Measurements from ENCODE around the gene SH3RF1.
"Not testable (repeated sequence)": the region's sequence is repeated elsewhere in the genome, so short reads cannot be mapped to it uniquely, and the experiment has no call there.

The SH3RF1 gene

DNA sequence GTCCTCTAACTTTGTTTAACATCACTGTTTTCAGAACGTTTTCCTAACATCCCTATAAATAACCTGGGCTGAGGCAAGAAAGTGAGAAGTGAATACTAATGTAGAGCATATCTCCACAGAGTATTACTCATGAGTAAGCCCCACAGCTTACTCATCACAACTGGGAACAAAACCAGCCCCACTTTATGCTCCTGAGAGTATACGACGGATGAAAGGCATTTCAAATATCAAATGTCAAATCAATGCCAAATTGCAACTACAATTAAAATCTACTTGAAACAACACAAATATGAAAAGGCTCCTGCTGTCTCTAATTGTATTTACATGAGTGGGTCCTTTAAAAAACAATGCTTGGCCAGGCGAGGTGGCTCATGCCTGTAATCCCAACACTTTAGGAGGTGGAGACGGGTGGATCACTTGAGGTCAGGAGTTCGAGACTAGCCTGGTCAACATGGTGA lies 41.2 kb downstream of the SH3RF1 start:
- in situ Hi-C loops (cut with MboI; ENCODE audit: low sequenced_read_pairs) = no loop called here

DNA sequence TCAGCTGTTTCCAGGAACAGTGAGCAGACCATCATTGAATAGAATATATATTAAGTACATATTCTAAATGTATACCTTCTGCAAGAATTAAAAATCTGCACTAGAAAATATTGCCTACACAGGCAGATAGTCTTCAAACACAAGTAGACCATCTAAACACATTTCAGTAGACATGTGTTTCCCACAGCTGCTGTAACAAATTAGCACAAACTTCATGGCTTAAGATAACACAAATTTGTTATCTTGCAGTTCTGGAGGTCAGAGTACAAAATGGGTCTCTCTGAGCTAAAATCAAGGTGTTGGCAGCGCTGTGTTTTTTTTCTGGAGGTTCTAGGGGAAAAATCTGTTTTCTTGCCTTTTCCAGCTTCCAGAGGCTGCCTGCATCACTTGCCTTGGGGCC lies 42.7 kb downstream of the SH3RF1 start:
- in situ Hi-C loops (cut with MboI; ENCODE audit: low sequenced_read_pairs) = no loop called here

DNA sequence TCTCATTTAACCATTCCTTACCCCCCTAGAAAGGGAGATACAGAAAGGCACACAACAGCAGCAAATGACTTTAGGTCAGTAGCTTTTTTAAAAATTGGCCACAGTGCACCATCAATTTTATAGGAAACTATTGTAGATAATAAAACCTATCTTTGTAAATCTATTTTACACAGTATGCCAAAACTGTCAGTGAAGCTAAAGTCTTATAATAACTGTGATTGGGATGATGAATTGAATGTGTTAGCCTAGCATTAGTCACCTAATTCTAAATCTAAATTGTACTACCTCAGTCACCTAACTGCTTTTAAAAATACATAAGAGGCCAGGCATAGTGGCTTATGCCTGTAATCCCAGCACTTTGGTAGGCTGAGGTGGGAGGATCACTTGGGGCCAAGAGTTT lies 44.2 kb downstream of the SH3RF1 start:
- in situ Hi-C loops (cut with MboI; ENCODE audit: low sequenced_read_pairs) = no loop called here

DNA sequence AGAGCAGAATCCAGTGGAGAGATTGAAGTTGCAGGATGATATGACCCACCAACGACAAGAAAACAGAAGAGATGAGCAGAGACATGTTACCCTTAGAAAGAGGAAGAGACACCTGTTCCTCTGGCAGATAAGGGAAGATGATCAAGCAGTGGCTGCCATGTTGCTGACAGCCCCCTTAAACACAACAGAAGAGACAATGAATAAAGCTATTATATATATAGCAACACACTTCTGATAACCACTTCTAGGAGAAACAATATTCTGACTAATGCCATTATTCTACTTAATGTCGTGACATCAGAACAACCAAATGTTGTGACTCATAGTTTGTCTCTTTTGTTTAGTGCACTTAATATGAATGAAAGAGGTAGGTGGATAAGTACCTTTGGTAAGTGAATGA lies 44.9 kb downstream of the SH3RF1 start:
- in situ Hi-C loops (cut with MboI; ENCODE audit: low sequenced_read_pairs) = no loop called here

DNA sequence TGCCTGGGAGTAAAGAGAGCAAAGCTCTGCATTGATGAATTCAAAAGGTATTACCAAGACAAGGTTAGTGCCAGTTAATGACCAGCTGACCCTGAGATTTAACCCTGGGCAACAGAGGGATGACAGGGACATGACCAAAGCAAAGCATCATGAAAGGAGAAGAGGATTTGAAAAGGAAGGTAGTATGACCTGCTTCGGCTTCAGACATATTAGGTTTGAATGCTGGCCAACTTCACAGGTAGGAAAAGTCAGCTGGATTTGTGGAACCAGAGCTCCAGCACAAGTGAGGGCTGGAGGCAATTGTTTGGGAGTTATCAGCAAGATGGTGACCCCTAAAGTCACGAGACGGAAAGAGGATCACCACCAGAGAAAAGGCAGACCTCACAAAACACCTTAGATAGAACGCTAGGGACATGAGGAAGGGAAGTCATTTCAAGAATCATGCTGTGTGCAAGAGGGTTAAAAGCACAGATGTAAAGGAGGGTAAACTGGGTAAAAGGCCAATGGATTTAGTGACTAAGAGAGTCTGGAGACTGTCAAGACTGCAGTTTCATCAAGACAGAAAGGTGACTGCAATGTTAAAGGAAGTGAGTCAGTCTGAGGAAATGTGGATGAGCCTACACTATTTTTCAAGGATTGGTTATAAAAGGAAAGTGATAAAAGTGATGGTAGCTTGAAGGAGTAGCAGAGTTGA lies 45.6 kb downstream of the SH3RF1 start:
- in situ Hi-C loops (cut with MboI; ENCODE audit: low sequenced_read_pairs) = no loop called here

DNA sequence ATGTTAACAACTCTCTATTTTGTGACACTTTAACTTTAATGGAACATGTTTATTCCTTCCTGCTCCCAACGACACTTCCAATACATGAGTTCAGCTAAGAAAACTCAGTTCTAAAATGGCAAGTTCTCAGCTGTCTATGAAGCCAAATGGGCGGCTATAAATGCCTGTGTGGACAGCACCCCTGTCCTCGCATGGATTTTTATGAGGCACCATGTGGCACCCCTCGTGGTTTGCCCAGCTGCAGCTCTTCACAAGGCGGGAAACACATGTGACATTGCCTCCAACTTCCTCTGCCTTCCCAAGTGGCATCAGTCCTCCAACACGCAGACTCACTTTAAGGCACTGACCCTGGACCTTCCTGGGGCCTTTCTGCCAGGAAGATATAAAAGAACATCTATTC lies 48.0 kb downstream of the SH3RF1 start:
- in situ Hi-C loops (cut with MboI; ENCODE audit: low sequenced_read_pairs) = no loop called here

DNA sequence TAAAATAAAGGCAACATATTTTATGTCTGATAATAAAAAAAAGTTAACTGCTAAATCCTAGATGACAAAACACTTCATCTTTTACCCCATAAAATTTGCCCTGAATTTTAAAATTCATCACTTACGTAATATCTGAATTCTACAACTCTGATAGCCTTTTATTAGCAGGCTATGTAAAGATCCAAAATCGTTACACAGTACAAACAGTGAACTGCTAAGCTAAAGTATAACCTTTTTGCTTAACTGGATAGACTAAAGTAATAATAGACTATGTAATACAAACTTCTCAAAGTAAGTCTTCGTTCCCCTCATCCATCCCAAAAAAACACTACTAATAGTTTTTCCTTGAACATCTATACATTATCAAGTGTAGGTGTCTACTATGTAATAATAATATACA lies 49.1 kb downstream of the SH3RF1 start:
- in situ Hi-C loops (cut with MboI; ENCODE audit: low sequenced_read_pairs) = no loop called here

DNA sequence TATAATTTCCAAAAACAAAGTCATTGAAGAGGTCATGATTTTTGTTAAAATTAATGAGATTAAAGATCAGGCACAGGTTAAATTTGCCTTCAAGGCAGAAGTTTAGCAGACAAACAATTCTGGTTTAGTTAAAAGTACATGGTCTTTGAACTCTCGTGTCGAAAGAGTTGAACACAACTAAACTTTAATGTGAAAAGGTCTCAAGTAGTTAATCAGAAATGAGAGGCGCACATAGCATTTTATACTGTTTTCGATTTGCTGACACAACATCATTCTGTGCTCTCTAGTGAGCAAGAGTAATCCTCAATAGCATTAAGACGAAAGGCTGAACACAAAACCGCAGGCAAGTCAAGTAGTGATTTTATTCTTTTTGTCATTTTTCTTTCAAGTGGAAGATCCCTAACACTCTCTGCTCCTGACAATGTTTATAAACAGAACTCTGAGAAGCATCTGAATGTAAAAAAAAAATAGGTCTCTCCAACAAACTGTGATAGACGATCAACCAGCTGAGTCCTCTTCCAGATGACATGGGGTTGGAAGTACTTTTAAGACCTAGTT lies 49.8 kb downstream of the SH3RF1 start:
- in situ Hi-C loops (cut with MboI; ENCODE audit: low sequenced_read_pairs) = no loop called here

DNA sequence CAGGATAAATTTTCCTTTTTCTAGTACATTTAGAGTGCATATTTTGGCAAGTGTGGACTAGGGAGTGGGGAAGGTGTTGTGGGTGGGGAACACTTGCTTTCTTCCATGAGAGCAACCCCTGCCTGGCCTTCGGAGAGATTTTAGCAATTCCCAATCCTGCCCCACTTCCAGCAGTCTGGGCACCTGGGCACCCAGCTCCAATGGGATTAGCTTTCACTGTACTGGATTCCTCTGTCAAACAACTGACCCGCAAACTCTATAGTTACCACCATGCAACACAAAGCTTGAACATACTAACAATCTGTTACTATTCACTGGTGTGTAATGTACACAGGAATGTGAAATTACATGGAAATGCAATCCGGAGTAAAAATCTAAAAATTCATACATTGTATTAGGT lies 50.3 kb downstream of the SH3RF1 start:
- in situ Hi-C loops (cut with MboI; ENCODE audit: low sequenced_read_pairs) = no loop called here

DNA sequence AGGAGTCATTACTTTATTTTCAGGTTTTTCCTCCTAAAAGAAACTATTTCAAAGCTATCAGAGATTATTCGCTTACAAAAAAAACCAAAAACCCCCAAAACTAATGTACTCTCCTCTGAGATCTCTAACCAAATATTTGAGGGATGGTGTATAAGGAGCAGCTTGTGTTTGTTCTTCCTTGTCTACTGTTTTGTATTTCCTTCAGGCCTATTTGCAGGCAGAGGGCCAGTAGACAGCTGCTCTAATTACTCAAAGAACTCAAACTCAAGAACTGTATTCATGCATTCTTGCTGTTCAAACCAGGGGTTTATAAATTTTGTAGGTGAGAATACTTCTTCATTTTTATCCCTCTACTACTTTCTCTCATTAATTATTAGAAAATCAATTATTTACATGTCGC lies 51.3 kb downstream of the SH3RF1 start:
- in situ Hi-C loops (cut with MboI; ENCODE audit: low sequenced_read_pairs) = no loop called here

DNA sequence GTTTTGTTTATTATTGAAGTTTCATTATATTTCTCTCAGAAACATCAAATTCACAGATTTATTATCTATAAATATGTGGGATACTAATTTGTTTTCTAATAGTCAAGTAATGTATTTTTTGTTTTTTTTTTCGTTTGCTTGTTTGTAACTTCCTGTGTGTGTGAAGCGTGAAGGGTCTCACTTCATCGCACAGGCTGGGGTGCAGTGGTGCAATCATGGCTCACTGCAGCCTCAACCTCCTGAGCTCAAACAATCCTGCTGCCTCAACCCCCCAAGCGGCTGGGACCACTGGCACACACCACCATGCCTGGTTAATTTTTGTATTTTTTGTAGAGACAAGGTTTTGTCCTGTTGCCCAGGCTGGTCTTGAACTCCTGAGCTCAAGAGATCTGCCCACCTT lies 55.1 kb downstream of the SH3RF1 start:
- in situ Hi-C loops (cut with MboI; ENCODE audit: low sequenced_read_pairs) = no loop called here

DNA sequence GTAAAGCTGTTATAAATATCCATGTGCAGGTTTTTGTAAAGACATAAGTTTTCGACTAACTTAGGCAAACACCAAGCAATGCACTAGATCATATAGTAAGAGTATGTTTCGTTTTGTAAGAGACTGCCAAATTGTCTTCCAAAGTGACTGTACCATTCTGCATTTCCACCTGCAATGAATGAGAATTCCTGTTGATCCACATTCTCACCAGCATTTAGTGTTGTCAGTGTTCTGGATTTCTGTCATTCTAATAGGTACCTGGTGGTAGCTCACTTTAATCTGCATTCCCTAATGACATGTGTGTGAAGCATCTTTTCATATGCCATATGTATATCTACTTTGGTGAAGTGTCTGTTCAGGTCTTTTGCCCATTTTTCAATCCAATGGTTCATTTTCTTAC lies 57.8 kb downstream of the SH3RF1 start:
- in situ Hi-C loops (cut with MboI; ENCODE audit: low sequenced_read_pairs) = no loop called here

DNA sequence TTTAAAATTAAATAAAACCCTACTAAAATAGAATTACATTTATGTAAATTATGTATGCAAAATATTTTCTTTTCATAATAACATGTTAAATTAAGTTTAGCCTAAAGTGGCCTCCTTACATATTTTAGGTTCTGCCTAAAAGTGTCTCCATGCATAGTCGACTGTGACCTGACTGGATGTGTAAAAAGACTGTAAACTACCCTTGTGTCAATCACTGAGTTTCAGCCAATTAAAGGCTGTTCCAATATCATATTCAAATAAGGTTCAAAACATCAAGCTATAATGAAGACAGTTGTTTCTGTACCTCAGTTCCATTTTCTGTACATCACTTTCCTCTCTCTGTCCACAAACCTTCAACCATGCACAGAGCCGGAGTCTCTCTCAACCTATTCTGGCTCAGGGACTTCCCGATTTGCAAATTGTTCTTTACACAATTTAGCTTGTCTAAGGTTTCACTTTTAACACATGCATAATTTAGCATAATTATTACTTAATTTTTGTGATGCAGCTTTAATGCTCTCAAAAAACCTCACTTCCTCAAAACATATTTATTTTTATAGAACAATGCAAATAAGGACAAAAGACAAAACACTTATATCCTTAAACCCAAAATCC lies 60.1 kb downstream of the SH3RF1 start:
- in situ Hi-C loops (cut with MboI; ENCODE audit: low sequenced_read_pairs) = no loop called here

DNA sequence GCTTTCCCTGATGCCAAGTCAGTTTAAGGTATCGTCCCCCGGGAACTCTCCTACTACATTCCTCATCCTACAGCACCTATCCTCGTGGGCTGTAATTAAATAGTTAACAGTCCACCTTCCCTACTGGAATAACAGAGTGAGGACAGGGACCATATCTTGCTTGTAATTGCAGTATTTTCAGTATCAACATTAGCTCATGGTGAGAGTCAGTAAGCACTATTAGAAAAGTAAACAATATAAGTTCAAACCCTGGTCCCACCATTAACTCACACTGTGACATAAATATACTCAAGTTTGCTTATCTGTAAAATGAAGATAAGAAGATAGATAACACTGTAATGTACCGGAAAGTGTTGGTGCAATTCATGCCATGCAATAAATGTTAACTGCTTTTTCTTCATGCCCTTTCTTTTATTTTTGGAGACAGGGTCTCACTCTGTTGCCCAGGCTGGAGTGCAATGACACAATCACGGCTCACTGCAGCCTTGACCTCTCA lies 61.3 kb downstream of the SH3RF1 start:
- in situ Hi-C loops (cut with MboI; ENCODE audit: low sequenced_read_pairs) = no loop called here

DNA sequence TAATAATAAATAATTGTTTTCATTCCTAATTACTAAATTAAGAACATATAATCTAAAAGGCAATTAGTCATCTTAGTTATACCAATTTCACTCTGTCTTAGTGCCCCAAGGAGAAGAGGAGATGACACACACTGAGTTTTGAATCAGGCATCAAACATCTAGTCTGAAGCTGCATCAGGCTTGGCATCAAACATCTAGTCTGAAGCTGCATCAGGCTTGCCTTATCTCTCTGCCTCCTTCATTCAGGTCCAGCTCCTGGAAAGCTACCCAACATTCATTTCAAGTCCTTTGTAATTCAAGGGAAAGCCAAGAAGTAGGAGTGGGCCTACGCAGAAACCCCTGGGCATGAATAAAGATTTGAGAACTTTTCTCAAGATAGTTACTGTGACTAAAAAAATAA lies 62.2 kb downstream of the SH3RF1 start:
- in situ Hi-C loops (cut with MboI; ENCODE audit: low sequenced_read_pairs) = no loop called here

DNA sequence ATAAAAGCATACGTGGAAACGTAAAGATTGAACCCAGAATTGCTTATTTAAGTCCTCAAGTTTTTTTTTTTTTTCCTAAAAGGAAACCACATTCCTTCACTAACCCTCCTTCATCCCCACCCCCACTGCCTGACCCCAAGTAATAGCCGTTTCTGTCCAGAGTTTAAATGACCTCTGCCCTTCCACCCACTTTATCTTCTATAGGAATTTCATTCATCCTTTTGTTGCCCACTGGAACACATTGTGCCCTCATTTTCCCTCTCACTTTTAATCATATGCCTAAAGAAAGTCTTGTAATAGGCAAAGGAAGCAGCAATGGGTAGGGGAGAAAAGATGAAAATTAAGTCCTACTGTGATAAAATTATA lies 62.7 kb downstream of the SH3RF1 start:
- in situ Hi-C loops (cut with MboI; ENCODE audit: low sequenced_read_pairs) = no loop called here

DNA sequence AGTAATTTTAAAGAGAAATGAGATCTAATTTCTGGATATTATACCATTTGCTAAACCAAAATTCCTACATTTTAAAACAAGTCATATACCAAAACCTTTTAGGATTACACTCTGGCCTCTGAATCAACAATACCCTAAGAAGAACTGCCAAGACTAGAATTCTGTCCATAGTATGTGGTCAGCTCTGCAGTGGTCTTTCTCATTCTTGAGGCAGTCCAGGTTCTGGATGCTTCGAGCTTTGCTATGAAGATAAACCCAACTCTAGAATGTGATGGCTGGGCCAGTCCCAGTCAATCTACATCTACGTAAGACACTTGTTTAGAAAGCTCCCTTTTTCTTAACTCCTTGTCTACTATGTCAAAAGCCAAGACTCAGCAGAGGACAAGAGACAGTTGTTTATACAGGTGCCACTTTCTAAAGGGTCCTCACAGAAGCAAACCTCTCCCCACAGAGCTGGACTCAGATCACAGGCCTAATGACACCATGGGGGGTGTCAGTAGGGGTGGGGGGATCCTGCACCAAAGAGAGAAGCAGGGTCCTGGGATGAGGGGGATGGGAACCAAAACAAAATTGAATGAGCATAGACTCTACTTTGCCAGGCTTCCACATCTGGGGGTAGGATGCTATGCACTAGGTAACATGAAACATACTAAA lies 63.2 kb downstream of the SH3RF1 start:
- in situ Hi-C loops (cut with MboI; ENCODE audit: low sequenced_read_pairs) = no loop called here

DNA sequence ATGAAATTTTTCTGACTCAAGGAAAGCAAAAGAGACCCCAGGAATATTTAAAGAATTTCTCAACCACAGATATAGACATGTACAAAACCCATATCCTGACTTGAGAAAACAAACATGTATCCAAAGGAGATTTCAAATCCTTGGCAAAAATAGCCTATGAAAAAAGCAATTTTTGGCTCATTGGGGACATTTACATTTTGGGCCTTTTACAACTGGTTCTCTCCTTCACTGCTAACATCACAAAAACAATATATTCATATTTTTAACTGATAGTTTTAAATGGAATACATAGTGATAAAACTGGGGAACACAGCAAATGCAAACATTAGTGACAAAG lies 65.0 kb downstream of the SH3RF1 start:
- in situ Hi-C loops (cut with MboI; ENCODE audit: low sequenced_read_pairs) = no loop called here

DNA sequence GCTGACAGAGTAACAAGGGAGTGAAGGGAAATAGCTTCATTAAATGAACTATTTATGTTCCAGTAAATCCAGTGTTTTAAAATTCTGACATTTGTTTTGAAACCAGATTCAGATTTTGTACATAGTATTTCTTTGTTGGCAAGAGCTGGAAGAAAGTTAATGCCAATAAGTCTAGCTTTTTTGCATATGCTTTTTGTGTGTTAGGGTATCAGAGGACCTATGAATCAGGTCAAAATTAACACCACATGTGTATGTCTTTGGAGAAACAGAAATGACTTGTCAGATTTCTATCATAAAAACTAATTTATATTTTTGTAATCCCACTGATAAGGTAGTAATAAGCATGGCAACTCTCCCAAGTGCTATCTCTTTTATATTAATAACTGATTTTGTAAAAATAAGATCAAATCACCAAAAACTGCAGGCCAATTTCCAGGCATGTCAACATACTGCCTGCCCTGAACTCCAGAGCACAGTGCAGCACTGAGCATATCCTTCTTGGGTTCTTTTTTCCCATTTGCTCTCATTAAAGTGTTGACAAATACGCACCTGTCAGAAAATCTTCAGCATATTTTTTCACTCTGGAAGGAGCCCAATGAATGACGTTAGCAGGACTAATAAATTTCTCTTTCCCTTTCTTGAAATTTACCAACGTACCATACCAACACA lies 65.5 kb downstream of the SH3RF1 start:
- in situ Hi-C loops (cut with MboI; ENCODE audit: low sequenced_read_pairs) = no loop called here

DNA sequence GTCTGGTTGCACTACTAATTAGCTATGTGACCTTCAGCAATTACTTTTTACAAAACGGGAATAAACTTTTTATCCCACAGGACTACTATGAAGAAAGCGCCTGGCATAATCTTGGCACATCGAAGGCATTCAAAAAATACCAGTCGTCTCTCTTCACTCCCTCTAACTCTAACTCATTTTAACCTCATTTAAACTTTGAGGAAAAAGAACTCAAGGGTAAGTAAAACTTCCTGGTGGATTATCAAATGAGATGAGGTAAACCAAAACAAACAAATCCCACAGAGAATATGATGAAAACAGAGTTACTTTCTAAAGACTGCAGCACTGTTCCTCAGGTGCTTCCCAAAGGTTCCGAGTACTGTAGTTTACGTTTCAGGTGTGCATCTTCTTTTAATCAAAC lies 66.9 kb downstream of the SH3RF1 start:
- in situ Hi-C loops (cut with MboI; ENCODE audit: low sequenced_read_pairs) = no loop called here

DNA sequence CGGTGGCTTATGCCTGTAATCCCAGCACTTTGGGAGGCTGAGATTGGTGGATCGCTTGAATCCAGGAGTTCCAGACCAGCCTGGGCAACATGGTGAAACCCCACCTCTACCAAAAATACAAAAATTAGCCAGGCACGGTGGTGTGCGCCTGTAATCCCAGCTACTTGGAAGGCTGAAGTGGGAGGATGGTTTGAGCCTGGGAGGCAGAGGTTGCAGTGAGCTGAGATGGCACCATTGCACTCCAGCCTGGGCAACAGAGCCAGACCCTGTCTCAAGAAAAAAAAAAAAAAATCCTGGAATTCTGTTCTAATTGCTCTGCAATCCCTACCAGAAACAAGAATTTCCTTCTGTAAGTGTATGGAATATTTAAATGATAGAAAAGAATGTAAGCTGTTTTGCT lies 67.5 kb downstream of the SH3RF1 start:
- in situ Hi-C loops (cut with MboI; ENCODE audit: low sequenced_read_pairs) = not testable (repeated sequence)

DNA sequence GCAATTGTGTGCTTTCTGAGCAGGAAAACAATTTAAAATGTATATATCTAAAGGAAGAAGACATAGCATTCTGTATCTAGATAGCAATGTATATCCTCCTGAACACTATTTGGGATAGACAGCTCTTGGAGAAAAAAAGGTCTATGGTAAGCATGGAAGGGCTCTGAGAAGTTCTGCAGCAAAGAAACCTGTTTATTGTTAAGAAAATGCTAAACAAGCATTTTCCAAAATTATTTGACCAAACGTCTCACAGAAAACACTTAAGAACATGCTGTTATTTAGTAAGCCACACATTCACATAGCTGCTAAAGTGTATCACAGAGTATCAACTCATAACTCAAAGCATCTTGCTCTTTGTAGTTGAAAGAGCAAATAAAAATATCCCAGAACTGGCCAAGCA lies 67.9 kb downstream of the SH3RF1 start:
- in situ Hi-C loops (cut with MboI; ENCODE audit: low sequenced_read_pairs) = no loop called here
